Measurements from ENCODE around the gene SRRM4. TPM values are rescaled to one million over a fixed set of nuclear protein-coding genes. Genes with fewer than 3 reads are reported as not detected.
"Not testable (repeated sequence)": the region's sequence is repeated elsewhere in the genome, so short reads cannot be mapped to it uniquely, and the experiment has no call there.

Gene SRRM4
- total RNA-seq, 3 donors from 2014 or later = not detected

DNA sequence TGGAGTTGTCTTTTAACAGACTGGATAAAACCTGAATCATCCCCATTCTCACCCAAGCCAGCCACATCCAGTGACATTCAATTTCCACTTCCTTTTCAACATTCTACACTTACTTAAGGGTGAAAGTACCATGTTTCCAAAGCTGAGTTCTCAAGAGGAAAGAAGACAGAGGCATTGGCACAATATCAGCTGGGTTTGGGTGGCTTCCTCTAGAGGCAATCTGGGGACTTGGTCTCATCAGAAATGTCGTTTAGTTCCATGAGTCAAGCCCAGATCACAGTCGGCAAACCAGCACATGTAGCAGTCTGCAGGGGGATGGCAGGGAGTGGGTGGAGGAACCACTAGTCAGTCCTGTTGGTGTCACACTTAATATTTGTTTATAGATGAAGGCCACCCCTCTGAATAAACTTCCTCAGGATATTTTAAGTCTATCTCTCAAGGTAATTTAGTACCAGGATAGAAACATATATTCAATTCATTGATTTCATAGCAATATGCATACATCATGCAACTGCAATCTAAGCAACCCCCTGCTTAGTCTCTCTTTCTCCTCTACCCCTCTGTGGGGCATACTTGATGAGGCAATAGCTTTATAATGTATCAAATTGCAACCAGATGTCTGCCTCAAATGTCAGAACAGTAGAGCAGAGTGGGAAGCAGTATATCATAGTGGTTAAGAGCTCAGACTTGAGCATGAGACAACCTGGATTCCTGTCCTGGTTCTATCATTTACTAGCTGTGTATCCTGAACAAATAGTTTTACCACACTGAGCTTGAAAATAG lies 3.0 kb downstream of the SRRM4 start:
- H3K36me3 Mint-ChIP-seq (ENCODE audit: insufficient read depth) = no peaks in the 10 kb centered on the region
- ATAC-seq (no peak), DNase-seq (no peak)
- no peak overlapping the region for H3K4me3 Mint-ChIP-seq
- H3K27me3 Mint-ChIP-seq (ENCODE audit: low read depth) = peaks cover 36% of the 10 kb centered on the region
- no peaks in the 10 kb centered on the region for H3K9me3 Mint-ChIP-seq
- no peaks in the 10 kb centered on the region for H3K4me1 Mint-ChIP-seq (ENCODE audit: low read depth)

DNA sequence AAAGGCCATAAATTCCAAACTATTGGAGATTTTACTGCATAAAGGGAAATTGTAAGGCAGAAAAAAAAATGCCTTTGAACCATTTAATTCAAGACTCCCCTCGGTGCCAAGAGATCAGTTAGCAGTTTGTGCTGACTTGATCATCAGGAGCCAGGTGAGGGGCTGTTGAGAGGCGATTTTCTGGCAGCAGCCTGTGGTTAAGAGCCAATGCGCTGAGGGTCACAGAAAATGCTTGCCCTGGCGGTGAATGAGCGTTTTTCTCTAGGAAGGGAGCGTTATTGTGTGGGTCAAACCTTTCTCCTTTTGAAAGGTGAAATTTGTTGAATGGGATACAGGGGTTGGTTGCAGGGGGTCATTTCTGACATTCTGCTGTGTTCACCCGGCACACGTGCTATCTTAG lies 4.7 kb downstream of the SRRM4 start:
- ATAC-seq (no peak), DNase-seq (no peak)

DNA sequence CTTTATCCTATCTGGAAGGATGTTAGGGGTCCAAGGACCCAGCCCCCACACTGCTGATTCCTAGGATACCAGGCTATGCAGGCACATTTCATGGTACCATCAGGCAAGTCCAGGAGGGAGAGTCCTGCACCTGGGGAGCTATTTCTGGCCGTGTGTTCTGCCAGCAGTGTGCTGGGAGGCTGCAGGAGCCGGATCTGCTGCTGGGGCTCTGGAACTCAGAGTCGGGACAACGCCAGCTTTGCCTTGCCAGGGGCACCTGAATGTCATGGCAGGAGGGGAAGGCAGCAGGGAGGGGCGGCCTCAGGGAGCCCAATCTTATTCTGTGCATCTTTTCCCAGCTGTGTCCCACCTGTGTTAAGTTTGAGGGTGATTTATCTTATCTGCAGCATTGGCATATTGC lies 17.8 kb downstream of the SRRM4 start:
- no peaks in the 10 kb centered on the region for H3K36me3 Mint-ChIP-seq (ENCODE audit: insufficient read depth)
- H3K4me1 Mint-ChIP-seq (ENCODE audit: low read depth) = no peaks in the 10 kb centered on the region
- H3K27me3 Mint-ChIP-seq (ENCODE audit: low read depth) = peaks cover 3% of the 10 kb centered on the region
- H3K9me3 Mint-ChIP-seq = no peaks in the 10 kb centered on the region
- DNase-seq (no peak), ATAC-seq (no peak)
- no peak overlapping the region for H3K4me3 Mint-ChIP-seq

More for the DNA sequence above, 4.7 kb downstream of the SRRM4 start:
- Mint-ChIP-seq H3K9me3 (no peaks in the 10 kb centered on the region), H3K4me3 (no peak overlapping the region), H3K27me3 (ENCODE audit: low read depth) (peaks cover 25% of the 10 kb centered on the region), H3K36me3 (ENCODE audit: insufficient read depth) (no peaks in the 10 kb centered on the region), H3K4me1 (ENCODE audit: low read depth) (no peaks in the 10 kb centered on the region)

DNA sequence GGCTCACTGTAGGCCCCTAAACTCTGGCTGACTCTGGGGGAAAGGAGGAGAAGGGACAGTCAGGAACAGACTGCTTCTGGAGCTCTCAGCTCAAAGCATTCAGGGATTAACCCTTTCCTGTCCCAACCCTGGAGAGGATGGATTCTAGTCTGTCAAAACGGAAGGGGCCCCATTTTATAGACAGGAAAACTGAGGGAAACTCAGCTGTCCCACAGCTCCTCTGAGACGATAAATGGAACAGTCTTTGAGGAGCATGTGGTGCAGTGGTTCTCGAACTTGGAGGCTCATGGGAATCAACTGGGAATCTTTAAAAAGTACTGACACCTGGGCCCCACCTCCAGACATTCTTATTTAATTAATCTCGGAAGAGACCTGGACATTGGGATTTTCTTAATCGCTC lies 23.7 kb downstream of the SRRM4 start:
- Mint-ChIP-seq H3K4me3 (no peak overlapping the region), H3K27me3 (ENCODE audit: low read depth) (peaks cover 26% of the 10 kb centered on the region), H3K36me3 (ENCODE audit: insufficient read depth) (no peaks in the 10 kb centered on the region), H3K4me1 (ENCODE audit: low read depth) (no peaks in the 10 kb centered on the region), H3K9me3 (peaks cover 8% of the 10 kb centered on the region)
- ATAC-seq (no peak), DNase-seq (no peak)

DNA sequence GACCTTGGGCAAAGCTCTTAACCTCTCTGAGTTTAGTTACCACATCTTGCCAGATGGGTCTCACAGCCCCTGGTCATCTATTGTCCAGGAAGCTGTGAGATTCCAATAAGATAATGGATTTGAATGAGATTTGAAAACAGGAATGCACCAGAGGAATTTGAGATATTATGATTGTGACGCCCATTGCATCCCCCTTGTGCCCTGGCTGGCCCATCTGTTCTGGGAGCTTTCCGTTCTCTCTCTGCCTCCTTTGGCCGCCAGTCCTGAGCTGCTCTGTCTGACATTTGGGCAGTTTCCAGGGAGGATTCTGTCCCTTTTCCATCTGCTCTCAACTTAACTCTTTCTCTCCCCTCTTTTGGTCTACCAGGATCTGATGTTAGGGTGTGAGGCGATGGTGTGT lies 24.6 kb downstream of the SRRM4 start:
- ATAC-seq = no peak
- no peak for DNase-seq
- no peaks in the 10 kb centered on the region for H3K36me3 Mint-ChIP-seq (ENCODE audit: insufficient read depth)
- H3K4me1 Mint-ChIP-seq (ENCODE audit: low read depth) = no peaks in the 10 kb centered on the region
- no peak overlapping the region for H3K4me3 Mint-ChIP-seq
- H3K27me3 Mint-ChIP-seq (ENCODE audit: low read depth) = peaks cover 26% of the 10 kb centered on the region
- peaks cover 8% of the 10 kb centered on the region for H3K9me3 Mint-ChIP-seq

DNA sequence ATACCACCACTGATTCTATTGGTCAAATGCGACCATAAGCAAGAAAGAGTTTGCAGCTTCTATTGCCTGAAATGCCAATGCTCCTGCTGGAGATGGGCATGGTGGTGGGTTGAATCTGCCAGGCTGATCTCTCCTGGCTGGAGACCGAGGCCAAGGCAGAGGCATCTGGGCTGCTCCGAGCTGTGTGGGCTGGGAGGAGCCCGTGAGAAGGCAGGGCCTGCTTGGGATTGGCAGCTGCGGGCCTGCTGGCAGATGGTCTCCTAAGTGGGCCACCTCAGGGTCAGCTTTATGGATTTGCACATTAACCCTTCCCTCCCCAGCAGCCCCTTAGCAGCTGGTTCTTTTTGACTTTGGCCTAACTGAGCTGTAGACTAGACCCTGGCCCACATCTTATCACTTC lies 25.4 kb downstream of the SRRM4 start:
- peaks cover 26% of the 10 kb centered on the region for H3K27me3 Mint-ChIP-seq (ENCODE audit: low read depth)
- no peak overlapping the region for H3K4me3 Mint-ChIP-seq
- H3K9me3 Mint-ChIP-seq = peaks cover 8% of the 10 kb centered on the region
- ATAC-seq = no peak
- DNase-seq = no peak
- H3K4me1 Mint-ChIP-seq (ENCODE audit: low read depth) = no peaks in the 10 kb centered on the region
- H3K36me3 Mint-ChIP-seq (ENCODE audit: insufficient read depth) = no peaks in the 10 kb centered on the region

DNA sequence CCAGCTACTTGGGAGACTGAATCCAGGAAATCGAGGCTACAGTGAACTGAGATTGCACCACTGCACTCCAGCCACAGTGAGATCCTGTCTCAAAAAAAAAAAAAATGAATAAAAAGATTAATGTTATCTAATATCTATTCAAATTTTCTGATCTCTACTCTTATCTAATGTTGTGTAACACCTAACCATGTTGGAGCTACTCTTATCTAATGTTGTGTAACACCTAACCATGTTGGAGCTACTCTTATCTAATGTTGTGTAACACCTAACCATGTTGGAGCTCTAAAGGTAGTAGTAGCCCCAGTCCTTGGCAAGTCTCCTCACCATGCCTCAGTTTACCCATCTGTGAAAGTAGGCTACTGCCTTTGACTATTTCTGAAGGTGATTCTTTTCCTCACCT lies 26.9 kb downstream of the SRRM4 start:
- DNase-seq; H3K4me3 Mint-ChIP-seq; ATAC-seq; H3K36me3 Mint-ChIP-seq (ENCODE audit: insufficient read depth); H3K4me1 Mint-ChIP-seq (ENCODE audit: low read depth): not testable (repeated sequence)
- Mint-ChIP-seq H3K9me3 (peaks cover 13% of the 10 kb centered on the region), H3K27me3 (ENCODE audit: low read depth) (peaks cover 28% of the 10 kb centered on the region)

DNA sequence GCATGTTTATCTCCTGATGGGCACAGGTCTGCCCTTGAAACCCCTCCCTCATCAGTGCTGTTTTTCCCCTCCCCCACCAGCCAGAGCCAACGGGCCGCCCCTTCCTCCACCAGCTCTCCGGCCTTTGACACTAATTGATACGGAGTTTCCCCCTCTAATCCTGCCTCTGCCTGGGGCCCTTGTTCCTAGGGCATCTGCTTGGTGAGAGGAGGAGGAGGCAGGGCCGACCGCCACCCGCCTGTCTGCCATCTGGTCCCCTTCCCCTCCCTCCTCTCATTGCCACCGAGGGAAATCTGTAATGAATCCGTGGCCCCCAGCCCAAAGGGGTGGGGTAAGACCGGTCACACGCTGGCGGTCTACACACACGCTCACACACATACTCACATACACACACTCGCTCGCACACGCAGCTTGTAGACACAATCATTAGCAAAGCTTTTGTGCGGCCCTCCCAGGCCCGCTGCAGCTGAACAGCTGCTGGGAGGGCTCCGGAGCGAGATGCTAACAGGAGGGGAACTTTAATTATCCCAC lies 27.4 kb downstream of the SRRM4 start:
- Mint-ChIP-seq H3K36me3 (ENCODE audit: insufficient read depth) (no peaks in the 10 kb centered on the region), H3K4me3 (no peak overlapping the region), H3K4me1 (ENCODE audit: low read depth) (no peaks in the 10 kb centered on the region), H3K27me3 (ENCODE audit: low read depth) (peaks cover 28% of the 10 kb centered on the region), H3K9me3 (peaks cover 13% of the 10 kb centered on the region)
- DNase-seq (no peak), ATAC-seq (no peak)

DNA sequence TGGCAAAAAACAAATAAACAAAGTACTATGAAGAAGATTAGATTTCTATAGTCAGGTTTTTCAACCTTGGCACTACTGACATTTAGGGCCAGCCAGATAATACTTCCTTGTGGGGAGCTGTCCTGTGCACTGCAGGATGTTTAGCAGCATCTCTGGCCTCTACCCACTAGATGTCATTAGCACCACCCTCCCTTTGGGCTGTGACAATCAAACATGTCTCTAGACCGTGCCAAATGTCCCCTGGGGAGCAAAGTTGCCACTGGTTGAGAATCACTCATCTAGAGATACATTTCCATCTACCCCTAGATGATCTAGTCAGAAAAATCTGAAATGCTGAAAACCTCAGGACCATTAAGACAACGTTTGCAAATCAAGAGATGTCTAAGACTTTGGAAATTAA lies 29.9 kb downstream of the SRRM4 start:
- H3K9me3 Mint-ChIP-seq = peaks cover 13% of the 10 kb centered on the region
- H3K27me3 Mint-ChIP-seq (ENCODE audit: low read depth) = peaks cover 24% of the 10 kb centered on the region
- no peak overlapping the region for H3K4me3 Mint-ChIP-seq
- ATAC-seq (no peak), DNase-seq (no peak)
- H3K4me1 Mint-ChIP-seq (ENCODE audit: low read depth) = no peaks in the 10 kb centered on the region
- H3K36me3 Mint-ChIP-seq (ENCODE audit: insufficient read depth) = no peaks in the 10 kb centered on the region

DNA sequence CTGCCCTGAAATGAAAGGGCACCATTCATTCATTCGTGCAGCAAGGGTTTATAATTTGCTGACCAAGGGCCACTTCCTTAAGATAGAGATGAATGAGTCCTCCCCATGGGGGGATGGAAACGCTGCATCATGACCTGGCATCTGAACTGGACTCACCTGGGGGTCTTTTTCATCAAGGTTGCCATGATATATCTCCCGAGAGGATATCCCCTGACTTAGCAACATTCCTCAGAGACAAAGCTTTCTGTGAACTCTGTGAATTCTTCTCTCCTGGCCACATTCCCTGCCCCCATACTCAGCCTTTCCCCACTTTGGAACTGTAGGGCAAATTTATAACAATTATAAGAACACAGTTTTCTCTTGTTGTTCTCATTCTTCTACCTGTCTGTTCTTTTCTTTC lies 30.8 kb downstream of the SRRM4 start:
- peaks cover 25% of the 10 kb centered on the region for H3K27me3 Mint-ChIP-seq (ENCODE audit: low read depth)
- no peak for DNase-seq
- no peaks in the 10 kb centered on the region for H3K4me1 Mint-ChIP-seq (ENCODE audit: low read depth)
- H3K9me3 Mint-ChIP-seq = peaks cover 13% of the 10 kb centered on the region
- ATAC-seq = no peak
- H3K4me3 Mint-ChIP-seq = no peak overlapping the region
- no peaks in the 10 kb centered on the region for H3K36me3 Mint-ChIP-seq (ENCODE audit: insufficient read depth)

DNA sequence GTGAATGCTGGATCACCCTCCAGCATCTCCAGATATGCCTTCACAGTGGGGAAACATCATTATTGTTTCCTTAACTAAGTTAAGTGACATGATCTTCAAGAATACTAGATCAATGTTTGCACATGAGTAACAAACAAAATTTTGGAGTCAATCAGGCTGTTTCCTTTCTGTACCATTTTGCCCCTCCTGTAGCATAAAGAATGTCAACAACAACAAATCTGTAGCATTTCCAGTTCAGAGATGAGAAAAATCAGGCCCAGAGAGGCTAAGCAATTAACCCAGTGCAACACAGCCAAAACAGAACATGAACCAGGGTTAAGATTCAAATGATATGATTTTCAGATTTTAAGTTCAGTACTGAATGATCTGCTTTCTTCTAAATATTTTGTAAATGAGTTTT lies 31.7 kb downstream of the SRRM4 start:
- H3K9me3 Mint-ChIP-seq = peaks cover 13% of the 10 kb centered on the region
- H3K27me3 Mint-ChIP-seq (ENCODE audit: low read depth) = peaks cover 22% of the 10 kb centered on the region
- ATAC-seq (no peak), DNase-seq (no peak)
- H3K4me3 Mint-ChIP-seq = no peak overlapping the region
- H3K36me3 Mint-ChIP-seq (ENCODE audit: insufficient read depth) = no peaks in the 10 kb centered on the region
- H3K4me1 Mint-ChIP-seq (ENCODE audit: low read depth) = no peaks in the 10 kb centered on the region

DNA sequence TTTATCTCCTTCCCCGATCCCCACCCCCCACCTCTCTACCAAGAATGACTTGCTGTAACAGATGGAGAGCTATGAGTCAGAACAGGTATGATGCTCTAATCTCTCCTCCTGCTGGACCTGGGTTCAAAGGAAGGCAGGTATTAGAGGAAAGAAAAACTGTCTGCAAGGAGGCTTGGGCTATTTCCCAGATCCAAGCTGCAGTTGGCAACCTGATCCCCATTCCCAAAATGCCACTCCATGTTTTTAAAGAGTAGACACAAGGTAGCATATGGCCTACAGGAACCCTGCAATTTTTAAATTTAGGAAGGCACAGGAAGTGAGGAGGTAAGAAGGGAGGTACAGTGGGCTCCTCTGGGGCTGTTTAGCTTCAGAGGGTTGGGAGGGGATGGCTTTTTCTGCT lies 33.0 kb downstream of the SRRM4 start:
- no peaks in the 10 kb centered on the region for H3K36me3 Mint-ChIP-seq (ENCODE audit: insufficient read depth)
- H3K27me3 Mint-ChIP-seq (ENCODE audit: low read depth) = peaks cover 15% of the 10 kb centered on the region
- ATAC-seq = no peak
- H3K9me3 Mint-ChIP-seq = peaks cover 8% of the 10 kb centered on the region
- no peak for DNase-seq
- no peak overlapping the region for H3K4me3 Mint-ChIP-seq
- H3K4me1 Mint-ChIP-seq (ENCODE audit: low read depth) = no peaks in the 10 kb centered on the region

DNA sequence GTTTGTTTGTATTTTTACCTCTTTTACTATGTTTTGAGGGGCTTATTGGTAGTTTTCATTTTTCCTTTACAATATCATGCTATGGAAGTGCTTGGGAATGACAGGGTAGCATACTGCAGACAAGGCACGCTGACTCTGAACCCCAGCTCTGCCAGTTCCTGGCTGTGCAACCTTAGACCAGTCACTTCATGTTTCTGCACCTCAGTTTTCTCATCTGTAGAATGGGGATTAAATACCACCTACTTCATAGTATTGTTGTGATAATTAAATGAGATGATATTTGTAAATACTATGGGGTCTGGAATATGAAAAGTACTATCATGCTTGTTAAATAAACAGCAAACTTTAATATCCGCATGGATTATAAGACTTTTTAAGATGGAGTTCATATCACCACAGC lies 35.4 kb downstream of the SRRM4 start:
- DNase-seq (no peak), ATAC-seq (no peak)
- Mint-ChIP-seq H3K27me3 (ENCODE audit: low read depth) (peaks cover 9% of the 10 kb centered on the region), H3K4me3 (no peak overlapping the region), H3K9me3 (peaks cover 8% of the 10 kb centered on the region), H3K36me3 (ENCODE audit: insufficient read depth) (no peaks in the 10 kb centered on the region), H3K4me1 (ENCODE audit: low read depth) (no peaks in the 10 kb centered on the region)

DNA sequence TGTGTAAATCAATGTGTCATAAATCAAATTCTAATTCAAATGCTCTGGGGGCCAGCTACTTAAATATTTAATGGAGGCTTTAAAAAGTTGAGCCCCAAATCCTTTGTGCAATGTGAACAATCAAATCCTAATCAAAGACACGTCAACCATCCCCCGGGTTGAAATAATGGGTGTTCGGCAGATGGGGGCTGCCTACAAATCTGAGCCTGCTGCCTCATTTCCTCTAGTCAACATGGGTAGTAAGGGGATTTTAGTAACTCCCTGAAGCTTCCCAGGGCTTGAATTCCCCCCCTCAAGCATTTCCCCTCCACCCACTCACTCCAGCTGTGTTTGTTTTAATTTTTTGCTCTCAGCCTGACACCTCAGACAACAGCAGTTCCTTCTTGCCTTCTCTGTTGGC lies 37.8 kb downstream of the SRRM4 start:
- Mint-ChIP-seq H3K4me1 (ENCODE audit: low read depth) (no peaks in the 10 kb centered on the region), H3K27me3 (ENCODE audit: low read depth) (peaks cover 7% of the 10 kb centered on the region), H3K36me3 (ENCODE audit: insufficient read depth) (no peaks in the 10 kb centered on the region), H3K4me3 (no peak overlapping the region), H3K9me3 (peaks cover 3% of the 10 kb centered on the region)
- ATAC-seq (no peak), DNase-seq (no peak)
